K562 (cell line): ENCODE measurements around the gene PRKCSH. TPM values are rescaled to one million over a fixed set of nuclear protein-coding genes. Genes with fewer than 3 reads are reported as not detected.

Experiments
- AFF4 ChIP-seq: sonication (generic); formaldehyde crosslinking; IDR thresholded peaks from 2 replicates; pipeline ENCODE4 v1.8.0; 2023; ENCODE audit warnings: mild to moderate bottlenecking, missing genetic modification reagents
- BCOR ChIP-seq: fragments of 450-650 bp; IDR thresholded peaks from 2 replicates; pipeline ENCODE4 v1.6.1; 2016
- BRCA1 ChIP-seq, 2 experiments: fragments of 450-650 bp in 1 of 2; sonication (generic) in 1 of 2; formaldehyde crosslinking in 1 of 2; IDR thresholded peaks; 2 replicates each; pipeline versions ENCODE4 v1.5.0 to v1.6.1; 2017 to 2020; ENCODE audit warnings: mild to moderate bottlenecking in 1 of 2, missing genetic modification reagents in 1 of 2
- CBX2 ChIP-seq: fragments of 200-600 bp; sonication (generic); IDR thresholded peaks from one replicate; pipeline ENCODE4 v1.6.1; 2012; ENCODE audit warnings: mild to moderate bottlenecking, low read length, inconsistent platforms; ENCODE audit not compliant: insufficient read depth, poor library complexity, severe bottlenecking
- PHB ChIP-seq: fragments of 250-450 bp; sonication (Bioruptor Pico); IDR thresholded peaks from 2 replicates; pipeline ENCODE4 v1.5.0; 2021
- POLR2AphosphoS5 ChIP-seq: IDR thresholded peaks from 2 replicates; pipeline ENCODE4 v1.6.1; 2011; ENCODE audit warnings: mild to moderate bottlenecking, low read depth, low read length, moderate library complexity; ENCODE audit not compliant: control insufficient read depth, insufficient read depth
- POLR3G ChIP-seq: IDR thresholded peaks from 2 replicates; pipeline ENCODE4 v1.6.1; 2011; ENCODE audit not compliant: insufficient read length, insufficient replicate concordance; ENCODE audit errors: extremely low read depth
- RBM14 ChIP-seq: fragments of 200-400 bp; formaldehyde crosslinking; IDR thresholded peaks from 2 replicates; pipeline ENCODE4 v1.6.1; 2018; ENCODE audit warnings: low read depth, mild to moderate bottlenecking, low read length, moderate library complexity, borderline replicate concordance; ENCODE audit not compliant: insufficient read depth
- SMARCA4 ChIP-seq: fragments of 450-650 bp; IDR thresholded peaks from 2 replicates; pipeline ENCODE4 v1.6.1; 2016
- SP1 ChIP-seq: sonication (generic); formaldehyde crosslinking; IDR thresholded peaks from 2 replicates; pipeline ENCODE4 v1.8.1; 2022; ENCODE audit warnings: mild to moderate bottlenecking, missing genetic modification reagents
- SP2 ChIP-seq: IDR thresholded peaks from 2 replicates; pipeline ENCODE4 v1.6.1; 2011; ENCODE audit warnings: mild to moderate bottlenecking, low read depth, low read length, moderate library complexity; ENCODE audit not compliant: poor library complexity, severe bottlenecking; ENCODE audit errors: extremely low read depth
- SRF ChIP-seq, 2 experiments: fragments of 250-450, 450-650 bp in 1 of 2; sonication (Bioruptor Pico) in 1 of 2; sonication (generic) in 1 of 2; formaldehyde crosslinking; IDR thresholded peaks; 2 replicates each; pipeline versions ENCODE4 v1.5.0 to v1.5.1; 2020 to 2022; ENCODE audit warnings: mild to moderate bottlenecking in 1 of 2, missing genetic modification reagents in 1 of 2
- TARDBP ChIP-seq: fragments of 450-650 bp; IDR thresholded peaks from 2 replicates; pipeline ENCODE4 v1.6.1; 2016
- ZFX ChIP-seq: sonication (generic); formaldehyde crosslinking; IDR thresholded peaks from 2 replicates; pipeline ENCODE4 v1.8.0; 2022; ENCODE audit warnings: mild to moderate bottlenecking, missing genetic modification reagents, moderate library complexity
- ZNF589 ChIP-seq: fragments of 200-800 bp; sonication (Bioruptor generic); IDR thresholded peaks from 2 replicates; pipeline ENCODE4 v1.6.1; 2016; ENCODE audit warnings: low read depth, missing genetic modification characterization, missing compliant biosample characterization
- ZNF699 ChIP-seq: fragments of 250-450 bp; sonication (Bioruptor Pico); IDR thresholded peaks from 2 replicates; pipeline ENCODE4 v1.8.0; 2021; ENCODE audit warnings: mild to moderate bottlenecking, moderate library complexity; ENCODE audit not compliant: insufficient replicate concordance
- ZNF778 ChIP-seq: fragments of 450-650 bp; formaldehyde crosslinking; IDR thresholded peaks from 2 replicates; pipeline ENCODE4 v1.4.0; 2020; ENCODE audit warnings: mild to moderate bottlenecking, moderate library complexity
- polyA plus RNA-seq, 8 experiments: library from polyadenylated mRNA; depleted of rRNA in 4 of 8; stranded (reverse) in 5 of 8; unstranded in 3 of 8; fragments of >200 nt; fragmentation: Nextera tagmentation in 2 of 8; fragmentation: Illumina TruSeq in 1 of 8; extraction: Ambion mirVana in 2 of 8; extraction: Trizol in 1 of 8; gene quantifications; 2 replicates each; pipeline versions ENCODE4 v1.2.1 to v1.2.3, GENCODE V29; 2011 to 2014; ENCODE audit warnings: inconsistent platforms in 1 of 8, missing spikeins in 1 of 8
- total RNA-seq, 7 experiments: library from RNA; depleted of rRNA in 6 of 7; stranded (reverse); fragments of >200 nt in 6 of 7; fragmentation: Illumina TruSeq in 2 of 7; extraction: Trizol in 2 of 7; gene quantifications; 2 replicates each; pipeline versions ENCODE4 v1.2.1 to v1.2.3, GENCODE V29; 2011 to 2021; ENCODE audit warnings: low replicate concordance in 1 of 7
- TF ChIP-seq, protein P1 (sequence below): fragments of 450-650 bp; formaldehyde crosslinking; IDR thresholded peaks from 2 replicates; pipeline ENCODE4 v1.4.0; 2022; ENCODE audit warnings: mild to moderate bottlenecking, moderate library complexity
- TF ChIP-seq, protein P2 (sequence below): sonication (generic); formaldehyde crosslinking; IDR thresholded peaks from 2 replicates; pipeline ENCODE4 v1.8.1; 2023; ENCODE audit warnings: mild to moderate bottlenecking, missing genetic modification reagents, moderate library complexity
- TF ChIP-seq, protein P3 (sequence below): fragments of 250-450 bp; sonication (Bioruptor Pico); IDR thresholded peaks from 2 replicates; pipeline ENCODE4 v1.8.0; 2022; ENCODE audit warnings: moderate library complexity, mild to moderate bottlenecking, inconsistent platforms

PRKCSH gene
- total and polyA plus RNA-seq, 9 of the 15 experiments (the other 6 are each of a cell fraction or from before 2014, with no cell fraction given) = 2.3 to 297 (median 48.1) TPM

DNA sequence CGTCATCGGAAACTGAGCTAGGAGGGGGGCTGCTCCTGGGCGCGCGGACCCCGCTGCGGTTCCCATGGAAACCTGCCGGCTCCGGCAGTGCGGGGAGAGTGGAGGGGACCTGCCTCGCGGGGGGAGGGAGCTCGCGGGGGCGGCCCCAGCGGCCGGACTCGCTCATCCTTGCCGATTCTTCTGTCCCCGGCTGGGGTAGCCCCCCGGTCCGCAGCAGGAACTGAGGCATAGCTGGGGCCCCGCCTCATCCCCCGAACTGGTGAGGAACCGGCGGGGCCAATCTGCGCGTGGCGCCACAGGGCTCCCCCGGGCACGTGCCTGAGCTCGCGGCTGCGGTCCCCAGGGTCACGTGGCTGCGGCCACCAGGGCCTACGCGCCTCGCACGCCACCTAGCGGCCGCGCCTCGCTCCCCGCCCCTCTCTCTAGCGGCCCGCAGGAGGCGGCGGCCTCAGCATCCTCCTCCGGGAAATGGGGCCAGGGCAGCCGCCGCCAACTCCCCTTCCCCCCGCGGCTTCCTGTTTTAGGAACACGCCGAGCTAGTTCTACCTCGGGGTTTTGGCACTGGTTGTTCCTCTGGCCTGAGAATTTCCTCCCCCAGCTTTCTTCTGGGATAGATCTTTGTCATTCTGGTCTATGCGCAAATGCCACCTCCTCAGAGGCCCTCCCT is 47.1 kb downstream of the PRKCSH start (continued):
- TF ChIP-seq AFF4 (peak; percentile 98), ZFX (CRISPR knock-in tag) (peak; percentile 81), BRCA1 (IDR thresholded peaks at IDR 0.05) (no peak), BRCA1 (CRISPR knock-in tag; IDR thresholded peaks at IDR 0.05) (peak; percentile 14; the same call in 1 of the 2 replicates), ZNF699 (CRISPR knock-in tag) (no peak), ZNF778 (no peak), POLR3G (no peak), CBX2 (no peak), POLR2AphosphoS5 (no peak), ZNF589 (CRISPR knock-in tag) (no peak), PHB (CRISPR knock-in tag) (no peak), SP1 (CRISPR knock-in tag) (peak; percentile 88), SP2 (no peak), RBM14 (no peak), BCOR (peak; percentile 94), TARDBP (0 out of 2 replicates have a peak, but pooled peaks have one; percentile 54), SMARCA4 (no peak), SRF (CRISPR knock-in tag; IDR thresholded peaks at IDR 0.05) (no peak)
- TF ChIP-seq, protein P1, sequence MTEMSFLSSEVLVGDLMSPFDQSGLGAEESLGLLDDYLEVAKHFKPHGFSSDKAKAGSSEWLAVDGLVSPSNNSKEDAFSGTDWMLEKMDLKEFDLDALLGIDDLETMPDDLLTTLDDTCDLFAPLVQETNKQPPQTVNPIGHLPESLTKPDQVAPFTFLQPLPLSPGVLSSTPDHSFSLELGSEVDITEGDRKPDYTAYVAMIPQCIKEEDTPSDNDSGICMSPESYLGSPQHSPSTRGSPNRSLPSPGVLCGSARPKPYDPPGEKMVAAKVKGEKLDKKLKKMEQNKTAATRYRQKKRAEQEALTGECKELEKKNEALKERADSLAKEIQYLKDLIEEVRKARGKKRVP = no peak
- TF ChIP-seq, protein P2, sequence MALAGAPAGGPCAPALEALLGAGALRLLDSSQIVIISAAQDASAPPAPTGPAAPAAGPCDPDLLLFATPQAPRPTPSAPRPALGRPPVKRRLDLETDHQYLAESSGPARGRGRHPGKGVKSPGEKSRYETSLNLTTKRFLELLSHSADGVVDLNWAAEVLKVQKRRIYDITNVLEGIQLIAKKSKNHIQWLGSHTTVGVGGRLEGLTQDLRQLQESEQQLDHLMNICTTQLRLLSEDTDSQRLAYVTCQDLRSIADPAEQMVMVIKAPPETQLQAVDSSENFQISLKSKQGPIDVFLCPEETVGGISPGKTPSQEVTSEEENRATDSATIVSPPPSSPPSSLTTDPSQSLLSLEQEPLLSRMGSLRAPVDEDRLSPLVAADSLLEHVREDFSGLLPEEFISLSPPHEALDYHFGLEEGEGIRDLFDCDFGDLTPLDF (CRISPR knock-in tag) = peak; percentile 93
- TF ChIP-seq, protein P3, sequence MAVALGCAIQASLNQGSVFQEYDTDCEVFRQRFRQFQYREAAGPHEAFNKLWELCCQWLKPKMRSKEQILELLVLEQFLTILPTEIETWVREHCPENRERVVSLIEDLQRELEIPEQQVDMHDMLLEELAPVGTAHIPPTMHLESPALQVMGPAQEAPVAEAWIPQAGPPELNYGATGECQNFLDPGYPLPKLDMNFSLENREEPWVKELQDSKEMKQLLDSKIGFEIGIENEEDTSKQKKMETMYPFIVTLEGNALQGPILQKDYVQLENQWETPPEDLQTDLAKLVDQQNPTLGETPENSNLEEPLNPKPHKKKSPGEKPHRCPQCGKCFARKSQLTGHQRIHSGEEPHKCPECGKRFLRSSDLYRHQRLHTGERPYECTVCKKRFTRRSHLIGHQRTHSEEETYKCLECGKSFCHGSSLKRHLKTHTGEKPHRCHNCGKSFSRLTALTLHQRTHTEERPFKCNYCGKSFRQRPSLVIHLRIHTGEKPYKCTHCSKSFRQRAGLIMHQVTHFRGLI = no peak
